Embryonic facial prominence (tissue), 1 donor: ENCODE data around the gene SMTN.

ENCODE experiments used
- DNase-seq: peaks from one replicate; pipeline ENCODE4 v3.0.0-alpha.2; 2016; ENCODE audit errors: extremely low spot score

SMTN gene

GRCh38 chr22:31127181-31127772 lies 46.2 kb downstream of the SMTN start:
- DNase-seq, result no peak

GRCh38 chr22:31128156-31128555 lies 47.0 kb downstream of the SMTN start:
- no peak for DNase-seq

- DNase-seq, result no peak
Observed at GRCh38 chr22:31130873-31131272, 49.8 kb downstream of the SMTN start.

GRCh38 chr22:31133911-31134310 lies 52.8 kb downstream of the SMTN start:
- no peak for DNase-seq

GRCh38 chr22:31134688-31135087 lies 53.6 kb downstream of the SMTN start:
- DNase-seq, result no peak

- DNase-seq, result no peak
Observed at GRCh38 chr22:31135706-31136105, 54.6 kb downstream of the SMTN start.

GRCh38 chr22:31136155-31136554 lies 55.0 kb downstream of the SMTN start:
- DNase-seq, result no peak

- no peak for DNase-seq
Observed at GRCh38 chr22:31136711-31137110, 55.6 kb downstream of the SMTN start.

- DNase-seq, result no peak
Observed at GRCh38 chr22:31137721-31138120, 56.6 kb downstream of the SMTN start.

GRCh38 chr22:31138126-31138525 lies 57.0 kb downstream of the SMTN start:
- DNase-seq, result no peak

GRCh38 chr22:31139066-31139465 lies 57.9 kb downstream of the SMTN start:
- no peak for DNase-seq

GRCh38 chr22:31139866-31140716 lies 59.0 kb downstream of the SMTN start, which contains the start of gene PLA2G3:
Gene PLA2G3 (minus strand): TSS chr22:31140508. CDS start chr22:31140354, 154 bp downstream.
- DNase-seq, result no peak

- no peak for DNase-seq
Observed at GRCh38 chr22:31140746-31141145, 59.6 kb downstream of the SMTN start.

- DNase-seq, result no peak
Observed at GRCh38 chr22:31141551-31141950, 60.4 kb downstream of the SMTN start.

- no peak for DNase-seq
Observed at GRCh38 chr22:31142285-31142684, 61.2 kb downstream of the SMTN start.

GRCh38 chr22:31143038-31143437 lies 61.9 kb downstream of the SMTN start:
- no peak for DNase-seq

GRCh38 chr22:31143537-31143936 lies 62.4 kb downstream of the SMTN start:
- no peak for DNase-seq

- DNase-seq, result no peak
Observed at GRCh38 chr22:31144223-31144622, 63.1 kb downstream of the SMTN start.

GRCh38 chr22:31148488-31148887 lies 67.4 kb downstream of the SMTN start:
- no peak for DNase-seq

- peak; percentile 39 for DNase-seq
Observed at GRCh38 chr22:31148953-31149627, 68.0 kb downstream of the SMTN start.

- DNase-seq, result no peak
Observed at GRCh38 chr22:31150615-31151014, 69.5 kb downstream of the SMTN start.

- DNase-seq, result no peak
Observed at GRCh38 chr22:31151872-31152271, 70.8 kb downstream of the SMTN start.

GRCh38 chr22:31153357-31153756 lies 72.2 kb downstream of the SMTN start:
- DNase-seq, result no peak
